Right atrium auricular region (tissue), 2 donors: Measurements from ENCODE around the gene ECEL1. TPM values are rescaled to one million over a fixed set of nuclear protein-coding genes. Genes with fewer than 3 reads are reported as not detected.

Source experiments
- DNase-seq: peaks from one replicate; pipeline ENCODE4 v3.0.0-alpha.2; 2019; ENCODE audit warnings: low spot score
- H3K27ac ChIP-seq, 2 donors: fragments of 200-600 bp; sonication (generic); 1 replicate in 1 of 2; 2 replicates in 1 of 2; pipeline ENCODE4 v1.5.1; 2016 to 2019
- H3K27me3 ChIP-seq, 2 donors: fragments of 200-600 bp; sonication (generic); one replicate each; pipeline versions ENCODE4 v1.5.1 to v1.6.0; 2017 to 2019
- H3K36me3 ChIP-seq: fragments of 200-600 bp; sonication (generic); one replicate; pipeline ENCODE4 v1.5.1; 2016
- H3K4me1 ChIP-seq, 2 donors: fragments of 200-600 bp; sonication (generic); one replicate each; pipeline versions ENCODE4 v1.5.1 to v1.6.0; 2017 to 2019
- H3K4me3 ChIP-seq, 2 donors: fragments of 200-600 bp; sonication (generic); 1 replicate in 1 of 2; 2 replicates in 1 of 2; pipeline ENCODE4 v1.5.1; 2017 to 2019; ENCODE audit warnings: mild to moderate bottlenecking in 1 of 2, moderate library complexity in 1 of 2
- H3K9me3 ChIP-seq, 2 donors: fragments of 200-600 bp; sonication (generic); one replicate each; pipeline ENCODE4 v1.5.1; 2019
- CTCF ChIP-seq, 2 donors: fragments of 200-600 bp; sonication (generic); IDR thresholded peaks; one replicate each; pipeline ENCODE4 v1.5.1; 2019; ENCODE audit warnings: antibody characterized with exemption in 2 of 2
- total RNA-seq, 2 donors: library from RNA; depleted of rRNA; stranded (reverse); fragments of >200 nt; gene quantifications; one replicate each; pipeline ENCODE4 v1.1.0, GENCODE V29; 2016

ECEL1 gene
- total RNA-seq, 2 donors from 2014 or later, result not detected

GRCh38 chr2:232495292-232495691 is 7.7 kb upstream of the ECEL1 start:
- no peaks in the 10 kb centered on the region for H3K27me3 ChIP-seq
- DNase-seq, result no peak
- H3K27ac ChIP-seq, result no peak overlapping the region
- no peak for TF ChIP-seq CTCF (IDR thresholded peaks at IDR 0.05)
- no peaks in the 10 kb centered on the region for H3K9me3 ChIP-seq
- H3K36me3 ChIP-seq, result no peaks in the 10 kb centered on the region
- no peaks in the 10 kb centered on the region for H3K4me1 ChIP-seq
- no peak overlapping the region for H3K4me3 ChIP-seq

GRCh38 chr2:232494542-232494941 is 6.9 kb upstream of the ECEL1 start:
- no peak for TF ChIP-seq CTCF (IDR thresholded peaks at IDR 0.05)
- no peaks in the 10 kb centered on the region for H3K9me3 ChIP-seq
- H3K36me3 ChIP-seq, result no peaks in the 10 kb centered on the region
- no peaks in the 10 kb centered on the region for H3K4me1 ChIP-seq
- no peak overlapping the region for H3K4me3 ChIP-seq
- DNase-seq, result no peak
- no peaks in the 10 kb centered on the region for H3K27me3 ChIP-seq
- H3K27ac ChIP-seq, result no peak overlapping the region

GRCh38 chr2:232493701-232494474 is 6.3 kb upstream of the ECEL1 start:
- no peak overlapping the region for H3K27ac ChIP-seq
- no peaks in the 10 kb centered on the region for H3K36me3 ChIP-seq
- H3K27me3 ChIP-seq, result no peaks in the 10 kb centered on the region
- no peak for TF ChIP-seq CTCF (IDR thresholded peaks at IDR 0.05)
- H3K4me3 ChIP-seq, result no peak overlapping the region
- DNase-seq, result no peak
- no peaks in the 10 kb centered on the region for H3K9me3 ChIP-seq
- H3K4me1 ChIP-seq, result no peaks in the 10 kb centered on the region

GRCh38 chr2:232492963-232493700 is 5.5 kb upstream of the ECEL1 start:
- TF ChIP-seq CTCF (IDR thresholded peaks at IDR 0.05), result no peak
- Histone ChIP-seq H3K4me1 (no peaks in the 10 kb centered on the region), H3K9me3 (no peaks in the 10 kb centered on the region), H3K4me3 (no peak overlapping the region), H3K27ac (no peak overlapping the region), H3K27me3 (no peaks in the 10 kb centered on the region), H3K36me3 (no peaks in the 10 kb centered on the region)
- DNase-seq, result no peak

GRCh38 chr2:232492236-232492848 is 4.7 kb upstream of the ECEL1 start:
- H3K4me1 ChIP-seq, result peaks cover 0 to under 1% of the 10 kb centered on the region in 2 donors

More at GRCh38 chr2:232492236-232492848, 4.7 kb upstream of the ECEL1 start:
- DNase-seq, result no peak
- no peaks in the 10 kb centered on the region for H3K36me3 ChIP-seq
- H3K27ac ChIP-seq, result no peak overlapping the region
- no peaks in the 10 kb centered on the region for H3K27me3 ChIP-seq
- H3K9me3 ChIP-seq, result no peaks in the 10 kb centered on the region
- no peak for TF ChIP-seq CTCF (IDR thresholded peaks at IDR 0.05)
- H3K4me3 ChIP-seq, result no peak overlapping the region
